Gastrocnemius medialis (tissue), 4 donors: Measurements from ENCODE around the gene AFG3L2.

Experiments used
- POLR2A ChIP-seq, 2 donors: fragments of 450-650 bp; IDR thresholded peaks; one replicate each; pipeline ENCODE4 v1.6.1; 2017; ENCODE audit warnings: antibody characterized with exemption in 2 of 2, mild to moderate bottlenecking in 2 of 2, moderate library complexity in 2 of 2
- TF ChIP-seq, protein P1 (sequence below), 5 experiments: fragments of 450-650 bp in 3 of 5; fragments of 200-600 bp in 2 of 5; sonication (generic) in 2 of 5; IDR thresholded peaks in 4 of 5; conservative IDR thresholded peaks in 1 of 5; 1 replicate in 4 of 5; 2 replicates in 1 of 5; pipeline ENCODE4 v1.5.1; 2016 to 2019; ENCODE audit warnings: antibody characterized with exemption in 5 of 5, mild to moderate bottlenecking in 3 of 5, moderate library complexity in 3 of 5

DNA sequence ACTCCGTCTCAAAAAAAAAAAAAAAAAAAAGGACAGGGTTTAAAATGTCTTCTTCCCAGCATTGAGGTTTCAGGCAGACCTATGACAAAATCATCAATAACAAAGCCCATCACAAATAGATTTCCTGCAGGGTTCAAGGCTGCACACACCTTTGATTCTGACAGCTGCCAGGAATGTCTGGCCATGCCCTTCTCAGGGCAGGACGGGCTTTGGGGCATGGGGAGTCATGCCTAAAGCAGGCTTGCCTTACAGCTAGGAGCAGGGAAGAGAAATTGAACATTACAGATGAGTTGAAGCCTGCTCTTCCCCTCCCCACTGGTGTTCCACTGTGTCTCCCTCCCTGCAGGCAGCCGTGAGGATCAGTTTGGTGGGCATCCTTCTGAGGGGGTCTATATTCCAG is 34.4 kb upstream of the AFG3L2 start:
- TF ChIP-seq, protein P1, sequence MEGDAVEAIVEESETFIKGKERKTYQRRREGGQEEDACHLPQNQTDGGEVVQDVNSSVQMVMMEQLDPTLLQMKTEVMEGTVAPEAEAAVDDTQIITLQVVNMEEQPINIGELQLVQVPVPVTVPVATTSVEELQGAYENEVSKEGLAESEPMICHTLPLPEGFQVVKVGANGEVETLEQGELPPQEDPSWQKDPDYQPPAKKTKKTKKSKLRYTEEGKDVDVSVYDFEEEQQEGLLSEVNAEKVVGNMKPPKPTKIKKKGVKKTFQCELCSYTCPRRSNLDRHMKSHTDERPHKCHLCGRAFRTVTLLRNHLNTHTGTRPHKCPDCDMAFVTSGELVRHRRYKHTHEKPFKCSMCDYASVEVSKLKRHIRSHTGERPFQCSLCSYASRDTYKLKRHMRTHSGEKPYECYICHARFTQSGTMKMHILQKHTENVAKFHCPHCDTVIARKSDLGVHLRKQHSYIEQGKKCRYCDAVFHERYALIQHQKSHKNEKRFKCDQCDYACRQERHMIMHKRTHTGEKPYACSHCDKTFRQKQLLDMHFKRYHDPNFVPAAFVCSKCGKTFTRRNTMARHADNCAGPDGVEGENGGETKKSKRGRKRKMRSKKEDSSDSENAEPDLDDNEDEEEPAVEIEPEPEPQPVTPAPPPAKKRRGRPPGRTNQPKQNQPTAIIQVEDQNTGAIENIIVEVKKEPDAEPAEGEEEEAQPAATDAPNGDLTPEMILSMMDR (IDR thresholded peaks at IDR 0.05 in 4 of 5, conservative IDR thresholded peaks at IDR 0.05 in 1 of 5), result no peak
- TF ChIP-seq POLR2A (IDR thresholded peaks at IDR 0.05), result no peak
